IMR-90 (cell line): ENCODE results near the gene RAP1GAP2. TPM values are rescaled to one million over a fixed set of nuclear protein-coding genes. Genes with fewer than 3 reads are reported as not detected.

Source experiments
- ATAC-seq: fragments of 200-7000 bp; cut with Tn5 transposase; 2 replicates; pipeline ENCODE4 v1.9.1; 2020; ENCODE audit warnings: low read depth, mild to moderate bottlenecking, moderate library complexity
- BruUV-seq: library from RNA; stranded (reverse); fragments of 400-500 nt; replicated peaks from 2 replicates; lab custom pipeline; 2021; lab: Mats Ljungman, UMichigan
- CTCF ChIA-PET: fragments of 300-600 bp; formaldehyde crosslinking; extraction: SDS; loops from one replicate; lab custom pipeline; 2021; ENCODE audit warnings: antibody characterized with exemption; lab: Yijun Ruan, JAX
- POLR2A ChIA-PET: fragments of 300-600 bp; sonication (Branson Sonifier 250); formaldehyde crosslinking; loops from one replicate; lab custom pipeline; 2022; ENCODE audit warnings: antibody characterized with exemption; ENCODE audit not compliant: unreplicated experiment; lab: Charles Lee
- DNase-seq: peaks from one replicate; pipeline ENCODE4 v3.0.0; 2013
- H2AFZ ChIP-seq: replicated peaks from 2 replicates; pipeline ENCODE3; 2013; ENCODE audit warnings: low read length, mild to moderate bottlenecking; ENCODE audit not compliant: poor library complexity
- H2AK5ac ChIP-seq: 2 replicates; pipeline ENCODE4 v1.6.1; 2013; ENCODE audit warnings: low read depth, low read length, inconsistent platforms
- H2AK9ac ChIP-seq: replicated peaks from 2 replicates; pipeline ENCODE3; 2013; ENCODE audit warnings: mild to moderate bottlenecking, low read depth, low read length, moderate library complexity; ENCODE audit not compliant: poor library complexity
- H2BK120ac ChIP-seq: 2 replicates; pipeline ENCODE4 v1.6.1; 2013; ENCODE audit warnings: low read depth, low read length, inconsistent platforms
- H2BK15ac ChIP-seq: 3 replicates; pipeline ENCODE4 v1.6.1; 2013; ENCODE audit warnings: low read depth, low read length, inconsistent platforms
- H2BK20ac ChIP-seq: 2 replicates; pipeline ENCODE4 v1.6.1; 2013; ENCODE audit warnings: low read depth, mild to moderate bottlenecking, inconsistent platforms, low read length, moderate library complexity
- H2BK5ac ChIP-seq: 2 replicates; pipeline ENCODE4 v1.6.1; 2013; ENCODE audit warnings: mild to moderate bottlenecking, low read depth, low read length, inconsistent platforms; ENCODE audit not compliant: poor library complexity, severe bottlenecking
- H3K14ac ChIP-seq: replicated peaks from 2 replicates; pipeline ENCODE4 v1.6.1; 2013; ENCODE audit warnings: low read depth, low read length, inconsistent platforms
- H3K18ac ChIP-seq: 2 replicates; pipeline ENCODE4 v1.6.1; 2013; ENCODE audit warnings: low read depth, low read length, control low read depth
- H3K23ac ChIP-seq: 2 replicates; pipeline ENCODE4 v1.6.1; 2013; ENCODE audit warnings: low read depth, low read length, inconsistent platforms
- H3K27ac ChIP-seq: 2 replicates; pipeline ENCODE4 v1.5.1; 2013; ENCODE audit warnings: mild to moderate bottlenecking, control low read depth, low read length; ENCODE audit not compliant: insufficient read depth
- H3K27me3 ChIP-seq: 2 replicates; pipeline ENCODE4 v1.6.1; 2013; ENCODE audit warnings: low read length; ENCODE audit not compliant: control insufficient read depth, insufficient read depth
- H3K36me3 ChIP-seq: 2 replicates; pipeline ENCODE4 v1.6.1; 2013; ENCODE audit warnings: low read length, mixed read lengths; ENCODE audit not compliant: control insufficient read depth, insufficient read depth
- H3K4ac ChIP-seq: 2 replicates; pipeline ENCODE4 v1.6.1; 2013; ENCODE audit warnings: low read depth, low read length, inconsistent platforms
- H3K4me1 ChIP-seq: 2 replicates; pipeline ENCODE4 v1.6.1; 2013; ENCODE audit warnings: low read length, mixed read lengths; ENCODE audit not compliant: control insufficient read depth, insufficient read depth
- H3K4me2 ChIP-seq: 2 replicates; pipeline ENCODE4 v1.6.1; 2013; ENCODE audit warnings: low read depth, mild to moderate bottlenecking, control low read depth, low read length, moderate library complexity
- H3K4me3 ChIP-seq: 2 replicates; pipeline ENCODE4 v1.5.1; 2013; ENCODE audit warnings: low read depth, mild to moderate bottlenecking, control low read depth, low read length, moderate library complexity; ENCODE audit not compliant: insufficient read depth
- H3K56ac ChIP-seq: 2 replicates; pipeline ENCODE4 v1.6.1; 2013; ENCODE audit warnings: low read length, inconsistent platforms; ENCODE audit not compliant: insufficient read depth; ENCODE audit errors: extremely low read depth
- H3K79me1 ChIP-seq, 2 experiments: 2 replicates each; pipeline ENCODE4 v1.6.1; 2013; ENCODE audit warnings: low read length in 2 of 2, inconsistent platforms in 1 of 2, low read depth in 1 of 2
- H3K9ac ChIP-seq: 2 replicates; pipeline ENCODE4 v1.6.1; 2013; ENCODE audit warnings: low read depth, low read length, control low read depth
- H3K9me1 ChIP-seq: 2 replicates; pipeline ENCODE4 v1.6.1; 2013; ENCODE audit warnings: low read length, inconsistent platforms; ENCODE audit not compliant: insufficient read depth
- H3K9me3 ChIP-seq: 2 replicates; pipeline ENCODE4 v1.6.1; 2013; ENCODE audit warnings: low read length; ENCODE audit not compliant: control insufficient read depth, insufficient read depth
- H4K20me1 ChIP-seq: 2 replicates; pipeline ENCODE4 v1.6.1; 2013; ENCODE audit warnings: low read length, inconsistent platforms; ENCODE audit not compliant: insufficient read depth
- H4K5ac ChIP-seq: 2 replicates; pipeline ENCODE4 v1.6.1; 2013; ENCODE audit warnings: mild to moderate bottlenecking, low read depth, low read length, control low read depth
- H4K8ac ChIP-seq, 2 experiments: 2 replicates each; pipeline ENCODE4 v1.6.1; 2013; ENCODE audit warnings: low read depth in 2 of 2, low read length in 2 of 2, control low read depth in 1 of 2, inconsistent platforms in 1 of 2
- H4K91ac ChIP-seq: 2 replicates; pipeline ENCODE4 v1.6.1; 2013; ENCODE audit warnings: low read depth, low read length, inconsistent platforms; ENCODE audit not compliant: insufficient read depth
- BHLHE40 ChIP-seq: fragments of 150-350 bp; IDR thresholded peaks from 2 replicates; pipeline ENCODE4 v1.6.1; 2016; ENCODE audit warnings: mild to moderate bottlenecking, low read depth, low read length
- FOS ChIP-seq: fragments of 150-350 bp; IDR thresholded peaks from 2 replicates; pipeline ENCODE4 v1.6.1; 2016; ENCODE audit warnings: low read depth, low read length
- MAFK ChIP-seq: IDR thresholded peaks from 2 replicates; pipeline ENCODE4 v1.6.1; 2012; ENCODE audit warnings: low read depth, low read length, improper control_type of control experiment
- MAZ ChIP-seq: IDR thresholded peaks from 2 replicates; pipeline ENCODE4 v1.6.1; 2012; ENCODE audit warnings: low read depth, mild to moderate bottlenecking, low read length, improper control_type of control experiment, moderate library complexity, borderline replicate concordance
- MXI1 ChIP-seq: IDR thresholded peaks from 2 replicates; pipeline ENCODE4 v1.6.1; 2012; ENCODE audit warnings: low read depth, mild to moderate bottlenecking, low read length, moderate library complexity, borderline replicate concordance
- POLR2A ChIP-seq: IDR thresholded peaks from 2 replicates; pipeline ENCODE4 v1.6.1; 2012; ENCODE audit warnings: mild to moderate bottlenecking, low read depth, low read length
- WGBS, 2 experiments: methylation state at CpG; one replicate each; pipeline versions ENCODE4 v1.1.5 to v1.1.7; 2013; ENCODE audit warnings: missing lambda C conversion rate in 2 of 2; ENCODE audit not compliant: insufficient read length in 1 of 2; ENCODE audit errors: extremely low coverage in 2 of 2; 5-methylcytosine and 5-hydroxymethylcytosine counted together
- dilution Hi-C: fragments of 300-500 bp; cut with HindIII; formaldehyde crosslinking; loops from one replicate; pipeline ENCODE4 v1.14.3; 2018; ENCODE audit warnings: low sequenced_read_pairs; ENCODE audit not compliant: unreplicated experiment
- in situ Hi-C: fragments of 300-500 bp; cut with MboI; formaldehyde crosslinking; loops from 3 replicates; pipeline ENCODE4 v1.14.3; 2019; ENCODE audit warnings: low sequenced_read_pairs, inconsistent platforms, mixed read lengths
- intact Hi-C: fragments of 100-400 bp; cut with micrococcal nuclease; formaldehyde crosslinking; loops from 2 replicates; pipeline ENCODE4 v1.10.0; 2022
- polyA plus RNA-seq, 3 experiments: library from polyadenylated mRNA; depleted of rRNA; stranded (reverse); fragments of >200 nt; gene quantifications; 2 replicates each; pipeline ENCODE4 v1.2.3, GENCODE V29; 2012; ENCODE audit warnings: low replicate concordance in 1 of 3
- total RNA-seq: library from RNA; depleted of rRNA; stranded (reverse); fragments of >200 nt; gene quantifications from 2 replicates; pipeline ENCODE4 v1.2.3, GENCODE V29; 2012
- TF ChIP-seq, protein P1 (sequence below): fragments of 150-350 bp; IDR thresholded peaks from 2 replicates; pipeline ENCODE4 v1.6.1; 2017; ENCODE audit warnings: mild to moderate bottlenecking, antibody characterized with exemption, low read length, low read depth

The RAP1GAP2 gene
- total and polyA plus RNA-seq, 2 of the 4 experiments (the other 2 are of a cell fraction) = 5.7 to 7.5 TPM

DNA sequence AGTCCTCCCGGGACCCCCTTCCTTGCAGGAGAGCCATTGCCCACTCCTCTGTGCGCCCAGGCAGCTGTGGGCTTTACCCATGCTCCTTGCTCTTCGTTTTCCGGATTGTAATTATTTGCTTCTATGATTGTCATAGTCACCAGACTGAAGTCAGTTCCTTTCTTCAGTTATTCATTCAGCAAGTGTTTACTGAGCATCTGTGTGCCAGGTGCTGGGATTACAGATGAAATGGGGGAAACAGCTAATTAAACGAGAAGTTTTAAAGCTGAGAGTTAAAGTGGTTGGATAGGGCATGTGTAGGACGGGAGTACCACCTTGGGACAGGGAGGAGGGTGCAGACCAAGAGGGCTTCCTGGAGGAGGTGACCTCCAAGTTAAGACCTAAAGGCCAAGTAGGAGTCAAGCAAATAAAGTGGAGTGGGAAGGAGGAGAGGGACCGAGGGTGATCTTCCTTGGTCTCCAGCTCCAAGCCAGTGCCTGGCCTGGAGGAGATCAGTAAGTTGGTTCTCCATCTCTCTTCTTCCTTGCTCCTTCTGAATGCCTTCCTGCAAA lies 140.6 kb downstream of the RAP1GAP2 start:
- Histone ChIP-seq H2BK20ac (no peak overlapping the region), H3K79me1 (peaks cover 3 to 6% of the 10 kb centered on the region in 2 experiments; a peak in 1 of 4 replicates), H3K56ac (no peak overlapping the region), H3K9ac (no peak overlapping the region), H3K4me2 (no peak overlapping the region), H2AFZ (peak overlapping the region; percentile 3), H3K27me3 (no peaks in the 10 kb centered on the region), H2AK9ac (no peak overlapping the region), H3K9me3 (no peaks in the 10 kb centered on the region), H3K23ac (no peak overlapping the region), H4K20me1 (no peaks in the 10 kb centered on the region), H3K4me1 (no peaks in the 10 kb centered on the region), H2AK5ac (peak overlapping the region; percentile 49; the same call in 1 of the 2 replicates), H3K27ac (no peak overlapping the region), H3K4me3 (no peak overlapping the region), H4K8ac (no peak overlapping the region), H2BK120ac (no peak overlapping the region), H3K4ac (no peak overlapping the region), H3K36me3 (no peaks in the 10 kb centered on the region), H3K18ac (no peak overlapping the region), H3K9me1 (no peaks in the 10 kb centered on the region; the same call in none of the 2 replicates), H4K5ac (no peak overlapping the region), H2BK5ac (no peak overlapping the region), H2BK15ac (no peak overlapping the region), H3K14ac (no peak overlapping the region; the same call in 1 of the 2 replicates), H4K91ac (no peak overlapping the region)
- DNase-seq = no peak
- no TSS peak for BruUV-seq
- dilution Hi-C loops (no loop called here), in situ Hi-C loops (no loop called here), intact Hi-C loops (no loop called here)
- ATAC-seq = no peak
- ChIA-PET CTCF (no interaction called here), POLR2A (no interaction called here)
- WGBS, 2 experiments = 60% methylated on average over 1 of the region's 7 CpGs; no CpG with 5 or more reads in 1 of the 2 experiments
- TF ChIP-seq FOS (no peak), MAZ (no peak), MXI1 (no peak), POLR2A (no peak), BHLHE40 (no peak), MAFK (no peak)
- TF ChIP-seq, protein P1, sequence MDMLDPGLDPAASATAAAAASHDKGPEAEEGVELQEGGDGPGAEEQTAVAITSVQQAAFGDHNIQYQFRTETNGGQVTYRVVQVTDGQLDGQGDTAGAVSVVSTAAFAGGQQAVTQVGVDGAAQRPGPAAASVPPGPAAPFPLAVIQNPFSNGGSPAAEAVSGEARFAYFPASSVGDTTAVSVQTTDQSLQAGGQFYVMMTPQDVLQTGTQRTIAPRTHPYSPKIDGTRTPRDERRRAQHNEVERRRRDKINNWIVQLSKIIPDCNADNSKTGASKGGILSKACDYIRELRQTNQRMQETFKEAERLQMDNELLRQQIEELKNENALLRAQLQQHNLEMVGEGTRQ = no peak
